ENCODE measurements around the gene CCDC57. TPM values are rescaled to one million over a fixed set of nuclear protein-coding genes. Genes with fewer than 3 reads are reported as not detected.

CCDC57 gene
- total RNA-seq, 2 donors from 2014 or later, result 57.6 to 62.8 TPM

DNA sequence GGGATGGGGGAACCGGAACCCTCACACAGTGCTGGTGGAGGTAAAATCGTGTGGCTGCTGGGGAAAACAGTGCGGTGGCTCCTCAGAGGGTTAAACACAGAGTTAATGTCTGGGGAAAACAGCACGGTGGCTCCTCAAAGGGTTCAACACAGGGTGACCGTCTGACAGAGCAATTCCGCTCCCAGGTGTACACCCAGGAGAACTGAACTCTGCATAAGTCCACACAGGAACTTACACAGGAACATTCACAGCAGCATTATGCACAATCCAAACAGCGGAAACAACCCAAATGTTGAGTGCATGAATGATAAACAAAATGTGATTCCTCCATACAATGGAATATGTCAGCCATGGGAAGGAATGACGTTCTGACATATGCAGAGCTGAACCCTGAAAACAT lies 51.4 kb downstream of the CCDC57 start:
- Histone ChIP-seq H3K4me3 (no peak overlapping the region), H3K36me3 (peaks cover 5 to 6% of the 10 kb centered on the region in 2 donors), H3K27ac (peak overlapping the region; percentile 69 to 77), H3K9me3 (no peaks in the 10 kb centered on the region), H3K4me1 (replicated peaks) (no peaks in the 10 kb centered on the region), H3K27me3 (replicated peaks; ENCODE audit: insufficient read depth) (no peaks in the 10 kb centered on the region)
- WGBS, result 91% methylated on average over 8 of the region's 8 CpGs
- intact Hi-C loops (cut with DNase I), result no loop called here
- no peak for TF ChIP-seq POLR2AphosphoS5 (IDR thresholded peaks at IDR 0.05)
- no peak for DNase-seq (ENCODE audit: low spot score)

- intact Hi-C loops (cut with DNase I), result no loop called here
- no peaks in the 10 kb centered on the region for H3K27me3 ChIP-seq (replicated peaks; ENCODE audit: insufficient read depth)
- peak overlapping the region; percentile 69 to 77 for H3K27ac ChIP-seq
- peak; percentile 58 for DNase-seq (ENCODE audit: low spot score)
- 45% methylated on average over 5 of the region's 5 CpGs for WGBS
- no peaks in the 10 kb centered on the region for H3K4me1 ChIP-seq (replicated peaks)
- no peaks in the 10 kb centered on the region for H3K9me3 ChIP-seq
- peaks cover 5 to 6% of the 10 kb centered on the region in 2 donors for H3K36me3 ChIP-seq
- no peak overlapping the region for H3K4me3 ChIP-seq
- TF ChIP-seq CTCF (IDR thresholded peaks at IDR 0.05) (no peak), POLR2AphosphoS5 (IDR thresholded peaks at IDR 0.05) (peak; percentile 89)
Measured at GRCh38 chr17:82160075-82160474, 52.6 kb downstream of the CCDC57 start.

- H3K27me3 ChIP-seq (replicated peaks; ENCODE audit: insufficient read depth), result no peaks in the 10 kb centered on the region
- 90% methylated on average over 10 of the region's 10 CpGs for WGBS
- no peak overlapping the region for H3K4me3 ChIP-seq
- H3K9me3 ChIP-seq, result no peaks in the 10 kb centered on the region
- peaks cover 5 to 6% of the 10 kb centered on the region in 2 donors for H3K36me3 ChIP-seq
- H3K27ac ChIP-seq, result no peak overlapping the region
- TF ChIP-seq POLR2A (IDR thresholded peaks at IDR 0.05) (no peak), POLR2AphosphoS5 (IDR thresholded peaks at IDR 0.05) (no peak), CTCF (IDR thresholded peaks at IDR 0.05) (no peak)
- DNase-seq (ENCODE audit: low spot score), result no peak
- H3K4me1 ChIP-seq (replicated peaks), result no peaks in the 10 kb centered on the region
- intact Hi-C loops (cut with DNase I), result loop anchor here (10.0 kb wide), 1 partner anchor 194 kb away; the partner anchor contains the start of gene NOTUM
Measured at GRCh38 chr17:82158825-82159224, 53.8 kb downstream of the CCDC57 start.

- Histone ChIP-seq H3K4me1 (replicated peaks) (peaks cover 13% of the 10 kb centered on the region), H3K4me3 (no peak overlapping the region), H3K27me3 (replicated peaks; ENCODE audit: insufficient read depth) (no peaks in the 10 kb centered on the region), H3K27ac (no peak overlapping the region), H3K9me3 (no peaks in the 10 kb centered on the region), H3K36me3 (no peaks in the 10 kb centered on the region)
- DNase-seq (ENCODE audit: low spot score), result no peak
- 84% methylated on average over 36 of the region's 36 CpGs for WGBS
- TF ChIP-seq POLR2AphosphoS5 (IDR thresholded peaks at IDR 0.05), result no peak
- TF ChIP-seq CTCF (IDR thresholded peaks at IDR 0.05), result no peak
- no peak for TF ChIP-seq POLR2A (IDR thresholded peaks at IDR 0.05)
- intact Hi-C loops (cut with DNase I), result loop anchor here (10.0 kb wide), 1 partner anchor 193 kb away; the partner anchor contains the start of gene NOTUM
Measured at GRCh38 chr17:82157046-82158035, 55.3 kb downstream of the CCDC57 start.

DNA sequence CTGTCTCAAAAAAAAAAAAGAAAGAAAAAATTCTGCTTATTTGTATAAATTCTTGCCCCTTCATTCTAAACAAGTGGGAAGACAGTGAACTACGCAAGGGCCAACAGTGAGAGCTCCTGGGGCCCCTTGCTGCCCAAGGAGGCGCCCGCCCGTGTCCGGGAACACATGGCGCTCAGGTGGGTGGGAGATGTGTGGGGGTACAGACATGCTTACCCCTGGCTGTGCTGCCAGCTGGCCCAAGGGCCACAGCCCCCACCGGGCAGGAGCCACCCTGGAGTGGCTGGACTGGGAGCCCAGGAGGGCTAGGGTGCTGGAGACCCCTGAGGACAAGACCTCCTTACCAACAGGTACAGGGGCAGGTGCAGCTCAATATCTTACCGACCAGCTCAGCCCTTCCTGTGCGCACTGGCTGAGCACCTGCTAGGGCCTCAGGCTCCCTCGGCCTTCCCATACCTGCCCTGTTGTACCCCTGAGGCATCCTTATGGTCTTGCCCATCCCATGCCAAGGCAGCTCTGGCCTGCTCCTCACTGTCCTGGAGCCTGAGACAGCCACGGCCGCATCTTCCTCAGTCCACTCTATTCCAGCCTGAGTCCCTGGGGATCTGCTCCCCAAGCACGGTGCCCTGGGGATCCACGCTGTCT lies 56.2 kb downstream of the CCDC57 start:
- Histone ChIP-seq H3K4me3 (no peak overlapping the region), H3K27ac (no peak overlapping the region), H3K9me3 (no peaks in the 10 kb centered on the region), H3K27me3 (replicated peaks; ENCODE audit: insufficient read depth) (no peaks in the 10 kb centered on the region), H3K36me3 (no peaks in the 10 kb centered on the region), H3K4me1 (replicated peaks) (peaks cover 22% of the 10 kb centered on the region)
- 95% methylated on average over 14 of the region's 14 CpGs for WGBS
- DNase-seq (ENCODE audit: low spot score), result no peak
- TF ChIP-seq POLR2A (IDR thresholded peaks at IDR 0.05) (no peak), CTCF (IDR thresholded peaks at IDR 0.05) (no peak), POLR2AphosphoS5 (IDR thresholded peaks at IDR 0.05) (no peak)
- intact Hi-C loops (cut with DNase I), result loop anchor here (10.0 kb wide), 1 partner anchor 192 kb away; the partner anchor contains the start of gene NOTUM
